Activated T-helper 1 cell treated with anti-CD3 and anti-CD28 coated beads, Interleukin-12 subunit alpha, Interleukin-12 subunit beta, Interleukin-2, Interleukin-4 antibody, amounts not matched to agents 30 ng/mL and 10 ng/mL and 1 ng/mL, durations not matched to agents 14 hours and 24 hours and 36 hours (primary cell): ENCODE measurements around the gene MFAP2. TPM values are rescaled to one million over a fixed set of nuclear protein-coding genes. Genes with fewer than 3 reads are reported as not detected.
"Not testable (repeated sequence)": the region's sequence is repeated elsewhere in the genome, so short reads cannot be mapped to it uniquely, and the experiment has no call there.

Source experiments
- DNase-seq: peaks from one replicate; pipeline ENCODE4 v3.0.0; 2021; ENCODE audit warnings: low spot score
- H3K27ac Mint-ChIP-seq: one replicate; pipeline ENCODE4 v1.8.0; 2021; ENCODE audit warnings: mild to moderate bottlenecking, mixed read lengths
- H3K27me3 Mint-ChIP-seq: one replicate; pipeline ENCODE4 v1.8.0; 2022; ENCODE audit warnings: mild to moderate bottlenecking, moderate library complexity, mixed read lengths; ENCODE audit not compliant: insufficient read depth
- H3K36me3 Mint-ChIP-seq: one replicate; pipeline ENCODE4 v1.8.0; 2021; ENCODE audit warnings: low read depth, mixed read lengths
- H3K4me1 Mint-ChIP-seq: one replicate; pipeline ENCODE4 v1.8.0; 2021; ENCODE audit warnings: low read depth, mixed read lengths
- H3K4me3 Mint-ChIP-seq: one replicate; pipeline ENCODE4 v1.8.0; 2021; ENCODE audit warnings: mild to moderate bottlenecking, moderate library complexity, mixed read lengths
- H3K9me3 Mint-ChIP-seq: one replicate; pipeline ENCODE4 v1.8.0; 2021; ENCODE audit warnings: mixed read lengths
- intact Hi-C: fragments of 100-400 bp; cut with micrococcal nuclease; formaldehyde crosslinking; loops from one replicate; pipeline ENCODE4 v1.15.1; 2024
- total RNA-seq: library from RNA; stranded (reverse); gene quantifications from 2 replicates; pipeline ENCODE4 v1.2.3, GENCODE V29; 2022

Gene MFAP2
- total RNA-seq, 1 donor from 2014 or later, result not detected

- Mint-ChIP-seq H3K9me3 (no peaks in the 10 kb centered on the region), H3K36me3 (no peaks in the 10 kb centered on the region), H3K27ac (no peak overlapping the region), H3K27me3 (peaks cover under 1% of the 10 kb centered on the region), H3K4me3 (no peak overlapping the region), H3K4me1 (no peaks in the 10 kb centered on the region)
- intact Hi-C loops, result loop anchor here (1.0 kb wide), 1 partner anchor 39 kb away; no protein-coding TSS in a partner anchor
- DNase-seq, result no peak
Measured at GRCh38 chr1:16972189-16972895, 8.1 kb downstream of the MFAP2 start.

- Mint-ChIP-seq H3K9me3 (no peaks in the 10 kb centered on the region), H3K4me3 (no peak overlapping the region), H3K27ac (no peak overlapping the region), H3K27me3 (no peaks in the 10 kb centered on the region), H3K4me1 (no peaks in the 10 kb centered on the region), H3K36me3 (no peaks in the 10 kb centered on the region)
- no peak for DNase-seq
- intact Hi-C loops, result loop anchor here (1.0 kb wide), 1 partner anchor 38 kb away; no protein-coding TSS in a partner anchor
Measured at GRCh38 chr1:16971341-16972188, 8.9 kb downstream of the MFAP2 start.

GRCh38 chr1:16970132-16970910, 10.1 kb downstream of the MFAP2 start:
- Mint-ChIP-seq H3K27ac (no peak overlapping the region), H3K9me3 (no peaks in the 10 kb centered on the region), H3K36me3 (no peaks in the 10 kb centered on the region), H3K4me3 (no peak overlapping the region), H3K27me3 (no peaks in the 10 kb centered on the region), H3K4me1 (no peaks in the 10 kb centered on the region)
- intact Hi-C loops, result no loop called here
- no peak for DNase-seq

DNA sequence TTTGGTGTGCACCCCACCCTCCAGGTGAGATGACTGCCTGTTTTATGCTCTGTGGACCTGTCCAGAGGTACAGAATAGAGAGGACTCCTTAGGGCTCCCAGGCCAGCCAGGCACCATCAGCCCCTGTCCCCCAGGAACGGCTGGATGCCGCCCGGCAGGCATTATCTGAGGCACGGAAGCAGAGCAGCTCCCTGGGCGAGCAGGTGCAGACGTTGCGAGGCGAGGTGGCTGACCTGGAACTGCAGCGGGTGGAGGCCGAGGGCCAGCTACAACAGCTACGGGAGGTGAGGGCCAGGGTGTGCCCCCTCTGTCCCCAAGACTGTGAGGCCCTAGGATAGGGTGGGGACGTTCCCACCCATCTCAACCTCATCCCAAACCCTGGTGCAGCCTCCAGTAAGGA, 10.8 kb downstream of the MFAP2 start:
- intact Hi-C loops, result no loop called here
- Mint-ChIP-seq H3K27ac (no peak overlapping the region), H3K36me3 (no peaks in the 10 kb centered on the region), H3K4me3 (no peak overlapping the region), H3K9me3 (no peaks in the 10 kb centered on the region), H3K4me1 (no peaks in the 10 kb centered on the region), H3K27me3 (no peaks in the 10 kb centered on the region)
- DNase-seq, result no peak

GRCh38 chr1:16969057-16969611, 11.3 kb downstream of the MFAP2 start:
- Mint-ChIP-seq H3K4me3 (no peak overlapping the region), H3K9me3 (no peaks in the 10 kb centered on the region), H3K27ac (no peak overlapping the region), H3K27me3 (no peaks in the 10 kb centered on the region), H3K36me3 (no peaks in the 10 kb centered on the region), H3K4me1 (no peaks in the 10 kb centered on the region)
- intact Hi-C loops, result no loop called here
- no peak for DNase-seq

DNA sequence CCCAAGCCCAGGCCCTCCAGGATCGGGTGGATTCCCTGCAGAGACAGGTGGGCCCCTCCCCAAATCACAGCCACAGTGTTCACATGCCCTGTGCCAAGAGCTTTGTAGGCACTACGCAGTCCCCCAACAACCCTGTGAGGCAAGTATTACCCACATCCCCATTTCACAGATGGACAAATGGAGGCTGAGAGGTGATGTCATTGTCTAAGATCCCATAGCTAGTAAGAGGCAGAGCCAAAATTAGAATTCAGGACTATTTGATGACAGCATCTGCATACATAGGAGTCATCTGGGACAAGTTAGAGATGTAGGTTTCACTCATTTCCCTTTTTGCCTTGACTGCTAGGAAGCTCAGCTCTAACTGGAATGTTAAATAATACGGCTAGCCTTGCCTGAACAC, 12.0 kb downstream of the MFAP2 start:
- H3K9me3 Mint-ChIP-seq, result no peaks in the 10 kb centered on the region
- no peak for DNase-seq
- H3K27me3 Mint-ChIP-seq, result no peaks in the 10 kb centered on the region
- intact Hi-C loops, result no loop called here
- no peak overlapping the region for H3K4me3 Mint-ChIP-seq
- no peaks in the 10 kb centered on the region for H3K36me3 Mint-ChIP-seq
- H3K27ac Mint-ChIP-seq, result no peak overlapping the region
- no peaks in the 10 kb centered on the region for H3K4me1 Mint-ChIP-seq

- no peak for DNase-seq
- Mint-ChIP-seq H3K4me1 (no peaks in the 10 kb centered on the region), H3K36me3 (no peaks in the 10 kb centered on the region), H3K9me3 (no peaks in the 10 kb centered on the region), H3K27ac (no peak overlapping the region), H3K27me3 (no peaks in the 10 kb centered on the region), H3K4me3 (no peak overlapping the region)
- intact Hi-C loops, result no loop called here
Measured at GRCh38 chr1:16967962-16968361, 12.5 kb downstream of the MFAP2 start.

DNA sequence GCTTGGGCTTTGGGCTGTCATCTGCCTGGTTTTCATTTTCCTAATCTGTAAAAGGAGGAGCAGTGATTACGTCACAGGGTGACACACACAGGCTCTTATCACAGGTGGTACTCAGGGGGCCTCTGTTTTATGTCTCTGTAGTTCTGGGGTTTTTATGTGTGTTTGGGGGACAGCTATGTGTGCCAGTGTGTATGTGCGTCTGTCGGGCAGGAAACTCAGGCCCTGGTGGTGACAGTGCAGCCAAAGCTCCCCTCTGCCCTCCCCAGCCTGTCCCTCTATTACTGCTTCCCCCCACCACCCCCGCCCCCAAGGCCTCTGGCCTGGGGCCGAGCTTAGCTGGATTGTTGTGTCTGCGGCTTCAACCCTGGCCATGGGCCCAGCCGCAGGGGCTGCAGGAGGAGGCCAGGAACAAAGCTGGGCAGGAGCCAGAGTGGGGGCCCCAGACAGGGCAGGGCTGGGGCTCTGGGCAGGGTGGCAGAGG, 13.3 kb downstream of the MFAP2 start:
- Mint-ChIP-seq H3K4me1 (no peaks in the 10 kb centered on the region), H3K27ac (no peak overlapping the region), H3K9me3 (no peaks in the 10 kb centered on the region), H3K4me3 (no peak overlapping the region), H3K27me3 (no peaks in the 10 kb centered on the region), H3K36me3 (no peaks in the 10 kb centered on the region)
- intact Hi-C loops, result no loop called here
- no peak for DNase-seq

DNA sequence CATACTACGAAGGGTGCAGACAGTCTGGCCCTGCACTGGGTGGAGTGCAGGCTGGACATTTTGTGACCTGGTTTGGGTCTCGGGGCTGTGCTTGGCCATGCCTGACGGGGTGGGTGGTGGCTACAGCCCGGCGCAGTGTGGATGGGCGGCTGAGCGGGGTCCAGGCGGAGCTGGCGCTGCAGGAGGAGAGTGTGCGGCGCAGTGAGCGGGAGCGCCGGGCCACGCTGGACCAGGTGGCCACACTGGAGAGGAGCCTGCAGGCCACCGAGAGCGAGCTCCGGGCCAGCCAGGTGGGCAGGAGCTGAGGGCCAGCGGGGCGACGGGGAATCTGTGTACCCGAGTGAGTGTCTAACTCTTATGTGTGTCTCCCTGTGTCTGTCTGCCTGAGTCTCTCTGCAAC, 14.1 kb downstream of the MFAP2 start:
- Mint-ChIP-seq H3K4me1 (no peaks in the 10 kb centered on the region), H3K27me3 (no peaks in the 10 kb centered on the region), H3K4me3 (no peak overlapping the region), H3K36me3 (no peaks in the 10 kb centered on the region), H3K27ac (no peak overlapping the region), H3K9me3 (no peaks in the 10 kb centered on the region)
- DNase-seq, result no peak
- intact Hi-C loops, result no loop called here

- Mint-ChIP-seq H3K27ac (no peak overlapping the region), H3K9me3 (no peaks in the 10 kb centered on the region), H3K4me3 (no peak overlapping the region), H3K27me3 (no peaks in the 10 kb centered on the region), H3K36me3 (no peaks in the 10 kb centered on the region), H3K4me1 (peaks cover 1% of the 10 kb centered on the region)
- DNase-seq, result no peak
- intact Hi-C loops, result no loop called here
Measured at GRCh38 chr1:16965486-16966067, 14.8 kb downstream of the MFAP2 start.

DNA sequence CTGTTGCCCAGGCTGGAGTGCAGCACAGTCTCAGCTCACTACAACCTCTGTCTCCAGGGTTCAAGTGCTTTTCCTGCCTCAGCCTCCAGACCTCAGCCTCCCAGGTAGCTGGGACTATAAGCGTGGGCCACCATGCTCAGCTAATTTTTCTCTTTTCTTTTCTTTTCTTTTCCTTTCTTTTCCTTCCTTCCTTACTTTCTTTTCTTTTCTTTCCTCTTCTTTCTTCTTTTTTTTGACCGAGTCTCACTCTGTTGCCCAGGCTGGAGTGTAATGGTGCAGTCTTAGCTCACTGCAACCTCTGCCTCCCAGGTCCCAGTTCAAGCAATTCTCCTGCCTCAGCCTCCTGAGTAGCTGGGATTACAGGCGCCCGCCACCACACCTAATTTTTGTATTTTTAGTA, 16.3 kb downstream of the MFAP2 start:
- H3K9me3 Mint-ChIP-seq, H3K36me3 Mint-ChIP-seq, DNase-seq, intact Hi-C loops, H3K27ac Mint-ChIP-seq, H3K27me3 Mint-ChIP-seq, H3K4me3 Mint-ChIP-seq, H3K4me1 Mint-ChIP-seq: not testable (repeated sequence)
